HG03460 (cell line): ENCODE measurements around the gene RAB33B.
"Not testable (repeated sequence)": the region's sequence is repeated elsewhere in the genome, so short reads cannot be mapped to it uniquely, and the experiment has no call there.

Source experiments
- ATAC-seq: cut with Tn5 transposase; IDR thresholded peaks from one replicate; pipeline ENCODE4 v1.9.1; 2021; ENCODE audit not compliant: unreplicated experiment

RAB33B gene

GRCh38 chr4:139461022-139461628 lies 7.2 kb downstream of the RAB33B start:
- no peak for ATAC-seq

- ATAC-seq = not testable (repeated sequence)
Observed at GRCh38 chr4:139464512-139464911, 10.6 kb downstream of the RAB33B start.

DNA sequence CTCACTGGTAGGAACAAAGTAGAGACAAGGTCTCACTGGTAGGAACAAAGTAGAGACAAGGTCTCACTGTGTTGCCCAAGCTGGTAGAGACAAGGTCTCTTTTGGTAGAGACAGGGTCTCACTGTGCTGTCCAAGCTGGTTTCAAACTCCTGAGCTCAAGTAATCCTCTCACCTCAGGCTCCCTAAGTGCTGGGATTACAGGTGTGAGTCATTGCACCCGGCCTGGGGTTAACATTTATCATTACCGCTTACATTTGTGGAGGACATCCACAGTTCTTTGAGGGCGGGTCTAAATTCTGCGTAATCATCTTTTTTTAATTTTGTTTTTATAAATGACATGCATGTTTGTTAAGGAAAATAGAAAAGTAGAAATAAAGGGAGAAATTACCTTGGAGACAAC lies 12.0 kb downstream of the RAB33B start:
- ATAC-seq = no peak

DNA sequence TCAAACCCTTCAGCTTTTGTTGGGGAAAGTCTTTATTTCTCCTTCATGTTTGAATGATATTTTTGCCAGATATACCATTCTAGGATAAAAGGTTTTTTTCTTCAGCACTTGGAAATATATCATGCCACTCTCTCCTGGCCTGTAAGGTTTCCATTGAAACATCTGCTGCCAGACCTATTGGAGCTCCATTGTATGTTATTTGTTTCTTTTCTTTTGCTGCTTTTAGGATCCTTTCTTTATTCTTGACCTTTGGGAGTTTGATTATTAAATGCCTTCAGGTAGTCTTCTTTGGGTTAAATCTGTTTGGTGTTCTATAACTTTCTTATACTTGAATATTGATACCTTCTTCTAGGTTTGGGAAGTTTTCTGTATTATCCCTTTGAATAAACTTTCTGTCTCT lies 14.8 kb downstream of the RAB33B start:
- ATAC-seq = not testable (repeated sequence)

DNA sequence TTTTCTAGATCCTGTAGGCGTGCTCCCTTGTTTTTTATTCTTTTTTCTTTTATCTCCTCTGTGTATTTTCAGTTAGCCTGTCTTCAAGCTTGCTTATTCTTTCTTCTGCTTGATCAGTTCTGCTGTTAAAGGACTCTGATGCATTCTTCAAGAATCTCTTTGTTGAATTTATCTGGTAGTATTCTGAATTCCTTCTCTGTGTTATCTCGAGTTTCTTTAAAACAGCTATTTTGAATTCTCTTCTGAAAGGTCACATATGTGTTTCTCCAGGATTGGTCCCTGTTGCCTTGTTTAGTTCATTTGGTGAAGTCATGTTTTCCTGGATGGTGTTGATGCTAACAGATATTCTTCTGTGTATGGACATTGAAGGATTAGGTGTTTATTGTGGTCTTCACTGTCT lies 15.3 kb downstream of the RAB33B start:
- no peak for ATAC-seq

- ATAC-seq = no peak
Observed at GRCh38 chr4:139469869-139470268, 15.9 kb downstream of the RAB33B start.

DNA sequence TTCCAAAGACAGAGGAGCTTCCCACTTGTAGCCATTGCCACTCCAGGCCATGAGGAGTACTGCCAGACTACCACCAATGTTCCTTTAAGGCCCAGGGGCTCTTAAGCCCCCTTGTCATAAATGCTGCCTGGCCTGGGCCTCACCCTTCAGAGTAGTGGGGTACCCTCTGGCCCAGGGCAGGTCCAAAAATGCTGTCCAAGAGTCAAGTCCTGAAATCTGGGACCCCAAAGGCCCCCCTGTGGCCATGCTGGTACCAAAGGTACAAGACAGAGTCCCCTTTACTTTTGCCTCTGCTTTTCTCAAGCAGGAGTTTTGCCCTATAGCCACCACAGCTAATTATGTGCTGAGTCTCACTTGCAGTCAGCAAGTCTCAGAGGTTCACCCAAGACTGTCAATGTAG lies 16.4 kb downstream of the RAB33B start:
- ATAC-seq = no peak

DNA sequence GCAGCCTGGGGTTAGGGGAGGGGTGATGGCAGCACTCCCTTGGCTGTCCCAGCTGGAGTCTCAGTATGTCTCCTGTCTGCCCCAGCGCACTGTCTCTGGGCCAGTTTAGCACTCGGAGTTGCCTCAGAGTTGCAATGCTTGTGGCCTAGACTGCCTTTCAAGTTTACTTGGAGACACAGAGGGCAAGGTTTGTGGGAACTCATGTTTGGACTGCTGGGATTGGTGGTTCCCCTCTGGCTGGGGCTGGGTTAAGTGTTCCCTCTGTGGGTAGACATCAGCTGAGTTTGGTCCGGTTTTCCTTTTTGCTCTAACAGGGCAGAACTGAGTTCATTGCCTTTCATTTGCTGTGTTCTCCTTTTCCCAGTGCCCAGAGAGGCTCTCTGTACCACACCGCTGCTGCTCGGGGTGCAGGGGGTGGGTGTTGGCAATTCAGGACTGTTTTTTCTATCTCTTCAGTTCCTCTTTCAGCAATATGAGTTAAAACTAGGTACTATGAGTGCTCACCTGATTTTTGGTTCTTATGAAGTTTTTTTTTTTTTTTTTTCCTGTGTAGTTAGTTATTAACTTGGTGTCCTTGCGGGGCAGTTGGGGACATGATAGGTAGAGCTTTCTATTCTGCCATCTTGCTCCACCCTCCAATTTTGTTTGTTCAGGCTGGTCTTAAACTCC lies 17.2 kb downstream of the RAB33B start:
- no peak for ATAC-seq

- no peak for ATAC-seq
Observed at GRCh38 chr4:139472852-139473251, 18.9 kb downstream of the RAB33B start.

DNA sequence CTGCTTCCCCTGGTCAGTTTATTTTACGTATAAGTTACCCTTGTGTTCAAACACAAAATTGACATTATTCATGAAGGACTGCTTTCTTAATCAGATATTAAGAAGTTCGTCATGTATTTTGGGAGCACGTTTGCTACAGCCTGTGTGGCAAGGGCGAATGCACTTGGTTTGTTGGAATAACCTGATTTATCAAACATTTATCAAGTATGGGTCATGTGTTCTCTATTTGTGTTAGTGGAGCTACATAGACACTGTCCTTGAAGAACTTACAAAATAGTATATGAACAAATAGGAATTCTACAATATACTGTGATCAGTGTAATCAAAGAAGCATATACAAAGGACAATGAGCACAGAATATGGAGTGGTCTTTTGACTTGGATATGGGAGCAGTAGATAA lies 22.4 kb downstream of the RAB33B start:
- ATAC-seq = no peak

DNA sequence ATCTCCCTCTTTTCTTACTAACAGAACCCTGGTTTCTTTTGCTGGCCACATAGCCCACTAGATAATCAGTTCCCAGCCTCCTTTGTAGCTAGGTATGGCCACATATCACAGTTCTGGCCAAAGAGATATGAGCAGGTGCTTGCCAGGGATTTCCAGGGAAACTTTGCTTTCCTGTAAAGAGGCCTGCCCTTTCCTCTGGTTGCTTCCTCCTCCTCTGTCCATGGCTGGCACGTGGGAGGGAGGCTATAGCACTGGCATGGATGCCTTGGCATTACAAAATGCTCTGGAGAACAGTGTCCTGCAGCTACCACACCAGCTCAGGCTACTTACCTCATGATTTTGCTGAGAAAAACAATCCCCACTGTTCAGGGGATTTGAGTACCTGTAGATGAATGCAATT lies 27.5 kb downstream of the RAB33B start:
- no peak for ATAC-seq

- no peak for ATAC-seq
Observed at GRCh38 chr4:139483000-139483399, 29.1 kb downstream of the RAB33B start.

DNA sequence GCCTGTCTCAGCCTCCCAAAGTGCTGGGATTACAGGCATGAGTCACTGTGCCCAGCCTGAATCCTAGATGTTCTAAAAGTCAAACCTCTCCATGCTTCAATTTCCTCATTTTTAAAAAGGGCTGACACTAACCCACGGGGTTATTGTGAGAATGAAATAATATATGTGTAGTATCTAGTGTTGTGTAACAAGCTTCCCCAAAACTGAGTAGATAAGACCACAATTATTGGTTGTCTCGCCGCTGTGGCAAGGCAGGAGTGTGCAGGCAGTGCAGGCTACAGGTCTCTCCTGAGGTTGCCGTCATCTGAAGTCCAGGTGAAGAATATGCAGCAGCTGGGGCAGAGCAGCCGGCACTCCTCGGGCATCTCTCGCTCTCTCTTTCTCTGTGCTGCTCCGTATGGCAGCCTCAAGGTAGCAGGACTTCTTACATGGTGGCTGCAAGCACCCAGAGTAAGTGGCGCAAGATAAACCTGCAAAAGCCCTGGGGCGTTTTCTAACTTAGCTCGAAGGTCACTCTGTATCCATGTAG lies 30.9 kb downstream of the RAB33B start:
- no peak for ATAC-seq

GRCh38 chr4:139488442-139488841 lies 34.5 kb downstream of the RAB33B start:
- ATAC-seq = no peak

DNA sequence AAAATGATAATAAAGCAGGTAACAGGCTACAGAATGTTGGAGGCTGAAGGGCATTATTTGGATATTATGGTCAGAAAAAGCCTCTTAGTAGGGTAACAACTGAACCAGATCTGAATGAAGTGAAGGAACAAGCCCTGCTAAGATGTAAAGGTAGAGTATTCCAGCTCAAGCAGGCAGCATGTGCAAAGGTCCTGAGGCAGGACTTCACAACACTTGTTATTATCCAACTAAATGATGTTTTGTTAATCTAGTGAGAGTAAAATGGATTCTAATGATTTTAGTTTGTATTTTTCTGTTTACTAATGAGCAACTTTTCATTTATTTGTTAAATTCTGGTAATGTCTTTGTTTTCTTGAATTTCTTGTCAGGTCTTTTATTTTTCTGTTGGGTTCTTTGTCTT lies 35.7 kb downstream of the RAB33B start:
- no peak for ATAC-seq

DNA sequence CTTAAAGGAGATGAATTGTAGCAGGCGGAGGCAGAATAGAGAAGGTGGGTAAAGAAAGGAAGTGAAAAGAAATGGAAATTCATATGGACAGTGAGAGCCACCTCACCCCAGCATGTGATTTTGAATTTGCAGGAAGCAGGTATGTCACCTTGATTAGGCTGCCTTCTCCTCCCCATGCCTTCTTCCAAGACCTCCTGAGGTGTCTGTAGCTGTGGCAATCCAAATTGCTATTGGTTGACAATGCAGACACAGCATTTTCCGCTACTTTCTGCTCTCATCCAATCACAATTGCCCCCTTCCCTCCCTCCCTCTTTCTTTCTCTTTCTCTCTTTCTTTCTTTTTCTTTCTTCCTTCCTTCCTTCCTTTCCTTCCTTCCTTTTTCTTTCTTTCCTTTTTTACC lies 38.5 kb downstream of the RAB33B start:
- ATAC-seq = no peak

DNA sequence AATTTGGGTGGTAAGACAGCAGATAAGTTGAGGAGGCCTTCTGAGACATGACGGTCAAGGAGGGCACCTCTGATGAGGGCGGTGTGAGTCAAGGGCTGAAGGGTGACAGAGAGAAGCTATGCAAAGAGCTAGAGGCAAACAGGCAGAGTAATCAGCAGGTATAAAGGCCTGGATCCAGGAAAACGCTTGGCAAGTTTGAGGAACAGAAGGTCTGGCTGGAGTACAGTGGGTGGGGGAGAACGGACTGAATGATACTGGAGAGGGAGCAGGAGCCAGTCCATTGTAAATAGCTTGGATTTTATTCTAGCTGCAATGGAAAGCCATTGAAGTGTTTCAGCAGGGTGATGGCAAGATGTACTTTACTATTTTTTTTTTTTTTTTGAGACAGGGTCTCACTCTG lies 39.3 kb downstream of the RAB33B start:
- ATAC-seq = no peak

DNA sequence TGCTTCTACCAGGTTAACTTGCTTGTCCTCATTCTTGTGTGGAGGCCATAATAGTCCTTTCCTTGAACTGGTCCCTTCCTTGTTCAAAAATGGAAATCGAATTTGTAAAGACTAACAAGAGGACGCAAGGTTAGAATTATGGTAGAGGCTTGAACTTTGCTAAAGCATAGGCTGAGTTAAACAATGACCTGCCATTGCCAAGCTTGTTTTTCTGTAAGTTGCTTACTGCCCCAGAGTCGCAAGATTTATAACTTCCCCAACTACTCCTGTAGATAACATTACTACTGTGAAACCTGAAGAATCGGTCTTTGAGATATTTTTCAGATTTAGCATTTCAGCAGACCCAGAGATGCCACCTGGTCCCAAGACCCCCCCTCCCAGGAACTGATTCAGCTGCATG lies 45.3 kb downstream of the RAB33B start:
- no peak for ATAC-seq

GRCh38 chr4:139501117-139501516 lies 47.2 kb downstream of the RAB33B start:
- ATAC-seq = no peak

DNA sequence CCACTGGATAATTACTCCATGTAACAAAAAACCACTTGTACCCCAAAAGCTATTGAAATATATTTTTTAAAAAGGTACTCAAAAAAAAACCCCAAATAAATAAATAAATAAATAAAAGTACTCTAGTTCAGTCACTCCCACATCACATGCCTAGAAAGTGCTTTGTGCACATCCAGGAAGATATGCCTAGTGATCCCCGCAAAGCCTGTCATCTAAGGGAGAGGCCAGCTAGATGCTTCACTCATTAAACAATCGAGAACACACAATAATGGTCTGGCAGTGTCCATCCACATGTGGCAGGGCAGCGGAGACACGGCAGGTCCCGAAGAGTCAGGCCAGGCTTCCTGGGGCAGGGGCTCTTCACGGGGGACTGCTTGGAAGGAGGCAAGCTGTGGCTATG lies 47.6 kb downstream of the RAB33B start:
- no peak for ATAC-seq

- ATAC-seq = no peak
Observed at GRCh38 chr4:139501927-139502899, 48.3 kb downstream of the RAB33B start.
